Activated CD4-positive, CD25-positive, alpha-beta regulatory T cell (primary cell): Measurements from ENCODE around the gene ITPR2.

Experiments used
- DNase-seq, 4 experiments: peaks; one replicate each; lab custom pipeline; 2025; lab: John Stamatoyannopoulos, UW

Gene ITPR2

DNA sequence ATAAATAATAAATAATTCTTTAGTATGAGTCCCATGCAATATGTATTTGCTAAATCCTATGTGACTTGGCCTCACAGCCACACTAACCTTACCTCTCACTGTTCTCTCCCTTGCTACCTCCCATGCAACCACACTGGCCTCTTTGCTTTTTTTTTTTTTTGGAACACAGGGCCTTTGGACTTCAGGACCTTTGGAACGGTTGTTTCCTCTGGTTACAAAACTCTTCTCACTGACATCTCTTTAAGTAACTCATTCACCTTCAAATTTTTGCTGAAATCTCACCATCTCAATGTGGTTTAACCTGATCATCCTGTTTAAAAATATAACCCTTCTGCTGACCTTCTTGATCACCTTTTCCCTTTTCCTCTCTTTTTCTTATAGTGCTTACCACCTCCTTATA, 443.7 kb downstream of the ITPR2 start:
- DNase-seq = no peak

DNA sequence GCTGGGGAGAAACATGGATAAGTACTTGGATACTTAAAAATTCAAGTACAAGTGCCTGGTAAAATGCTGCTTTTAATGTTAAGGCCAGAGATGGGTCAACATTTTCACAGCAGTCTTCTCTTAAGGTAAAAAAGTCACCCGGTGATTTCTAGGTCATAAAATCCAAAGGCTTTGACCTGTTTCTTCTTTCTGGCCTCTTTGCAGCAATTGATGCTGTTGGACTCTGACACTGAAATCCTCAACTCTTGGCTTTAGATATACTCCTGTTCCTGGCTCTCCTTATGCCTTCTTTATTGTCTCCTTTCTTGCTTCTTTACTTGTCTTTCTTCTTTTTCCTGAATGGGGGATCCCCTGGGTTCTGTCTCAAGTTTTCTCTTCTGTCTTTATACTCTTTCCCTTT, 448.5 kb downstream of the ITPR2 start:
- no peak for DNase-seq

DNA sequence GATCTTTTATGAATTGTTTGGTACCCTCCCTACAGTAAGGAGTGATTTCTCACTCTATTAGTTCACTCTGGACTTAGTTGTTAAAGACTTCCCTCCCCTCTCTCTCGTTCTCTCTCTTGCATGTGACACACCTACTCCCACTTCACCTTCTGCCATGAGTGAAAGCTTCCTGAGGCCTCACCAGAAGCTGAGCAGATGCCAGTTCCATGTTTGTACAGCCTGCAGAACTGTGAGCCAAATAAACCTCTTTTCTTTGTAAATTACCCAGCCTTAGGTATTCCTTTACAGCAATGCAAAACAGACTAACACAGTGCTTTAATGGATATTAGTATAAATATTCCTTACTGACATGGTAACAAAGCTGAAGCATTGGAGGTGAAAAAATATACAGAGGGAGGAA, 450.0 kb downstream of the ITPR2 start:
- no peak for DNase-seq

DNA sequence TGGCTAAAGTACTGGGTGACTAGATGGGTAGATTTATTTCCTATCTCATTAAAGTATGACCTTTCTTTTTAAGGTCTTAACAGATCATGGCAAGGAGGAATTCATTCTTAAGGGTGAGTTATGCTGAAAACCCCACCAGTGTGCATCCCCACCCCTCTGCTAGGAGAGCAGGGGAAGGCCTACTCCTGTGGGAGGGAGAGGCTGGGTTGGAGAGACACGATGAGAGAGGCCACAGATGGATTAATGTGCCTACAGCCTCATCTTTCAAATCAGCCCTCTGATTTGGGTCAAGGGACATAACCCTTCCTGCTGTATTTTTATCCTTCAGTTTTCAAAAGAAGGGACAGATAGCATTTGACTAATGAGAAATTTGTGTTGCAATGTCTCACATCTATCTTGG, 452.1 kb downstream of the ITPR2 start:
- no peak for DNase-seq

DNA sequence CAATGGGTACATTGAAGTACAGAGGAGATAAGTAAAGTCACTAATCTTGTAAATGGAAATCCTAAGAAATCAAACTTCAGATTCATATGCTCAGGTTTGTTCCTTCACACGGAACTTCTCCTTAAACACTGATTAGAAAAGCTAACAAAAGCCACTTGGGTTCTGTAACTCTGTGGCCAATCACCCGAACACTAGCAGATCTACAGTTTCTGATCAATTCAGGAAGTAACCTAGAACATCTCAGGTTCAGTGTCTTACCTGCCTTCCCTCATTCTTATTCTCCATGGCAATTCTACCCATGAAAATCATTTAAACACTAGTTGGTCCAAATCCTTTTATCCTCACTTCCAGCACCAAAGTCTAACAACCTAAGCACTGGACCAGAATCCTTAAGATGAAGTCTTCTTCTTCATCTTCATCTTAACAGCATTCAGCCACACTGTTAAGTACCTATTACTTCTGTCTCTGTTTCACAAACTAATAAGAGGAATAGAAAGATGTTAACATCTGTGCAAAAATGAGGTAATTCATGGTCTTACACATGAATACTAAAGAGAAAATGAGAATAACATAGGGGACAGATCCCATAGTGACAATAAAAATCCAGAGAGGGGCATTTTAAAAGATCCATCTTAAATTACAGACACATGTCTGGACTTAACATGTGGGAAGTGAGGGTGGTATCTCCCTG, 453.1 kb downstream of the ITPR2 start:
- no peak for DNase-seq

DNA sequence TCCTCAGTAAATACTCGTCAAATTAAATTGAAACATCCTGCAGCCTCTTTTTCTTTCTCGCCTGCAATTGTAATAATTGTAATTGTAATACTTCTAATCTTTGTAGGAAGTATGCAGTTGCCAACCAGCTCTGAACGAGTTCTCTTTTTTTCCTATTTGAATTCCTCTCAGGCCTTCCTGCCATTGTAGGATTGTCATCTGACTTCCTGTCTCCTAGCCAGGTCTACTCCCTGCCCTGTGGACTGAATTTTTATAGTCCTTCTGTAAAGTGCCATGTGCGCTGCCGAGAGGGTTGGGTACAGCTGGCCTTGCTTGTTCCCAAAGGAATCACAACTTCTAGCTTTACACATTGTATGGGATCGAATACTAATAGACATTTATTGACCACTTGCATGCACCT, 454.3 kb downstream of the ITPR2 start:
- no peak for DNase-seq

DNA sequence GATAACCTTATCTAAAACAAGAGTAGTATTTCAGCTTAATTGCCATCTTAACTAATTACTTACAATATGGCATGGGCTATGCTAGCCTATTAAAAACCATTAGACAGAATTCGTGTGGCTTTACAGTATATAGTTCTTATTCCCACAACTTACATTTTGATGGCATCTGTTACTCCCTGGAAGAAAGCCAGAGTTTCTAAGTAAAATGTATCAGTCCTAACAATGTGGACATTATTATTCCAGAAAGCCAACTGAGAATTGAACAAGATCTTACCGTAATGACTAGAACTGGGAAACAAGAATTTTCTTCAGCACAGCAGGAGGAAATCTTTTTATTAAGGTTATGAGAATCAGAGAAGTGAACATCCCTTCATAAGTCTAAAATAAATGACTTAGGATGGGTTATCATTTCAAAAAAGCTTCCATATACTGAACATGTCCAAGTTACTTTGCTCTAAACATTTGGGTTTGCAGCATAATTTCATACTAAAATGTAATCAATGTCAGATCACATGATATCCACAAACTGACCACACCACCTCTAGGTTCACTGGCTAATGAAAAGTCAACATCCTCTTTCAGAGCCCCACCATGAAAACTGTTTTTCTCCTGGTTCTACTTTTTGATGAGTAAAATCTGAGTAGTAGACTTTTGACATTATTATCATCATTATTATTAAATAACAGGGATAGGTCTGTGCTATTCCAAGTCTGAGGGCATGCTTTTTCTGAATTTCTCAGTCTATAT, 457.9 kb downstream of the ITPR2 start:
- no peak for DNase-seq

DNA sequence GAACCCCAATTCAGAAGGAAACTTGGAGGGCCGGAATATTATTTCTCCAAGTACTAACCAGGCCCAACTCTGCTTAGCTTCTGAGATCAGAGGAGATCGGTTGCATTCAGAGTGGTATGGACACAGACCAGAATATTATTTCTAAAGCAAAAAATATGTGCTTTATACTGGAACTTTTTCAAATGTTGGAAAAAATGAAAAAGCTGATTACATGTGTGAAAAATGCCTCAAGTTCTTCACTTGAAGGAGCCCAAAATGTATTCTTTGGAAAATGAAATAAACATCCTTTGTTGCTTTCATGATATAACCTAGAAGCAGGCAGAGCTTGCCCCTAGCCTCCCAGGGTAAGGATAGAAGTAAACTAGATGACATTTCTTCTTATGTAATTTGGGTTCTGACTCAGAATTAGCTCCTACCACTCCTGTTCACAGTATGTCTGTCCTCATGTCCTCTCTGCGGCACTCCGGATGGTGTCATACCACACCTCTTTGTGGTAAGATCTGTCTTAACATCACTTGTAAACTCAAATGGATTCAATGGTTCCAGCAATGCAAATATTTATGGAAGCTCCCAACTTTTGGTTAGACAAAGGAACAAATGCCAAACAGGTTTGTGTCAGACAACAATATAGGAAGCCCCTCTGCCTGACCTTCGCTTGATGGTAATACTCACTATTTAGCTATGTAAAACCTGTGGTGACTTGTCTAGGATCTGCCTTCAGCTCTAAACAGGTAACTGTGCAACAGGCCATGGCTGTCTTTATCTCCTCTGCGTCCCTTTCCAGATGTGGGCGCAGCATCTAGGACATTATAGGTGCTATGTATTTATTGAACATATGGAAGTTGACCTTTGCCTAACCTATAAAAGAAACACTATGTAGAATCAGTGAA, 459.1 kb downstream of the ITPR2 start:
- DNase-seq = no peak

DNA sequence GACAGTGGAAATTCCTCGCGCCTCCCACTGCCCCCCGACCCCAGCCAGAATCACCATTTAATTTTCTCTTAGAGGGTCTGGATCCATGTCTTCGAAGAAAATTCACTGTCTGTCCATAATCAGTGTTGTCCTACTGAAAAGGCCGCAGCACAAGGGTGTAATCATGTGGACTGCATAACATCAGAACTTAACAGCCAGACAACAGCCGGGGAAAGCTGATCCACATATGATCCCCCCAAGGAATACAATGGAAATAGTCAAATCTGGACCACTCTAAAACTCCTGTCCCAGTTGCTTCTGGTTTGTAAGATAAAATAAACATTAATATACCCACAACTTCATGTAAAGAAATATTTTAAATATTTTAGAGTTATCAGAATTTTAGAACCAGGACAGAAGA, 460.1 kb downstream of the ITPR2 start:
- no peak for DNase-seq

DNA sequence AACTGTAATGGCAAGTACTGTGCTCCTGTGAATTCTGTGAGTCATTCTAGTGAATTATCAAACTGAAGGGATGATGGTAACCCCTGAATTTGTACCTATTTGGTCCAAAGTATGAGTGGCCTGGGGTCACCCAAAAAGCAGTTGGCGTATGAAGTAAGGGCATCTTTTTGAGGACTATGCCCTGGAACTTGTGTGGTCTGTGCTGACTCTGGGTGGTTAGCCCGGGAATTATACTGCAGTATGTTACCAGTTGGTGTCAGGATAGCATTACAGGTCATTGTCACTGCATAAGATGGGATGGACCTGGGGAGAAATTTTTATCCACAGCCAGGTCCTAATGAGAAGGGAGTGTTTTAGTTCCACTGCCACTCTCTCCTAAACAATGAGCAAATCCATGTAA, 462.9 kb downstream of the ITPR2 start:
- no peak for DNase-seq

DNA sequence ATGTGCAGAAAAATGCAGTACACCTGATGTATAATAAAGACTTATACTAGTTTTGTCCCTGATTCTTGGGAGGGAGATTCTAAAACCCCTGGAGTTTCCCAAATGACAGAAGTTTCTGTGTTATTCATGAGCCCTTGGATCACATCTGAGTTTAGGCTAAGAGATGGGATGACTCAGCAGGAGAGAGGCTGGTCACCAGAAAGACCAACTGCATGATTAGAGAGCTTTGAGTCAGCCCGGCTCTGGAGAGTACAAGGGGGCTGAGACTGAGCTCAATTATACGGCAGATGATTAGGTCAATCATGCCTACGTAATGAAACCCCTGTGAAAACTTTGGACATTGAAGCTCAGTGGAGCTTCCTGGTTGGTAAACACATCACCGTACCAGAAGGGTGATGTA, 463.4 kb downstream of the ITPR2 start:
- DNase-seq = no peak

DNA sequence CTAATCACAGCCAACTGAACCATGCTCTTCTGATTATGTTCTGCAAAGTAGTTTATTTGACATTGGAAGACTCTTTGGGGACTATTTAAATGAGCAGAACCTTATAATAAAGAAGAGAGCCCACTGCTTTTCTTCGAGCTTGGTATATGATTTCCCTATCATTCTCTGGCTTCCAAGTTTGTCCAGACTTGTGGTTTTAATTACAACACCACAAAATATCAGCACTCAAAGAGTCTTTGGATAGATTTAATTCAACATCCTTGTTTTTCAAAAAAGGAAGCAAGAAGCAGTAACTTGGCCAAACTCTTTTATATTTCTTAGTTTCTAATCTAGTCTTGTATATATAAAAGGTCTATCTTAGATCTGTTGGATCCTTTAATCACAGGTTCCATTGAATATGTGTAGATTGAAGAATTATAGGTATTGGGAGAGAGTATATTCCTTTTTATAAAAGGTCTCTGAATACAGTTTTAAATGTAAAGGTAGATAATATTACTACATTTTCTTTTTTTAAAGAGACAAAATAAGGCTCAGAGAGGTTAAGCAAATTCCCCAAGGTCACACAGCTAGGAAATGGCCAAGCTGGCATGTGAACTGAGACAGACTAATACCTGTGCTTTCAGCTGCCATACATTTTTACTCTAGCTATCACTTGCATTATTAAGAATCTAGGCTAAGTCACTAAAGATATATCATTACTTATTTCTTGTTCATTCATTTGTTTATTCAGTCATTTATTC, 464.8 kb downstream of the ITPR2 start:
- DNase-seq = no peak

DNA sequence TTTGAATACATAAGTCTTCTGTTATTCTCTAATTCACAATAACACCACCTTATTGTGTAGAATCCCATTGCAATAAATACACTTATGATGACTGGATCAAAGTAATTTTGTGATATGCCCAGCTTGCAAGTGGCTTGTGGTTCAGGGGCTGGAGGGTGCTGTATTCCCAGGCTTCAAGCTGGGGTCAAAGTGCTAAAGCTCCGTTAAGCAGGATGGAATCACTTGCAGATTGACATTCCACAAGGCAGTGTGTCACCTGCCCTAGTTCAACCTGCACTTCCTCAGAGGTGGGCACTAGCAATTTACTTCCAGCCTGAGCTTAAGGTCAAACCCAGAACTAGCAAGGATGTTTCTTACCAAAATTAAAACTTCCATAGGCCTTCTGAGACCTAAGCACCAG, 471.0 kb downstream of the ITPR2 start:
- DNase-seq = no peak

DNA sequence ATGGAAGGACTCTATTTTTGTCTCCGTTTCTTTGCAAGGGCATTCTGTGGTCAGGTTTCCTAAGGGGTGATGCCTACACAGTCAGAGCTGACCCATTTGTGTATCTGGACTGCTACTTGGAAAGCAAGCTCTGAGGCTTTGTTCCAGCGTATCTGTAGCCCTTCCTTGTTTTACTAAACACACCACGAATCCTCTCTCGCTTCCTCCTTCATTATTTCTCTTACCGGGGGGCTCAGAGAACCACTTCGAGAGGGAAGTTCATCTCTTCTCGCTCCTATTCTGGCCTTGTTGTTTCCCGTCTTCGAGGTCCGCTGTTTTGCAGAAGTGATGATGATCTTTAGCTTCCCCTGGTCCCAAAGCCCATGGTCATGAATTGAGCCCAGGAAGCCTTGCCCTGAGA, 472.9 kb downstream of the ITPR2 start:
- DNase-seq = no peak

DNA sequence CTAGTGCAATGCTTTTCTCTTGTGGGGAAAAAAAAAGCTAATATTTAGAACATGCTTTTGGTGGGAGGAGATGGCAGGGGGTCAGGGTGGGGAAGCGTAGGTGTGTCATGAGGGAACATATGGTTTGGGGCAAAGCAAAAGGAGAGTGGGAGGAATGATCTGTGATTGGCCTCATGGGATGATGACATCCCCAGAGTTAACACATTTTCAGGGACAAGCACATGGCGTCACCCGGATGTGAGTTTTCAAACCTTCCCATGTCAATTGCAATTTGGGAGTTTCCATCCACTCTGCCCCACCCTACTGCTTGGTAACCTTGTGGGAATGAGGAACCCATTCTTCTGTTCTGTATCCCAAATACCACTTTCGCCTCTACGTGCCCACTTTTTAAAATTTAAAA, 473.4 kb downstream of the ITPR2 start:
- DNase-seq = no peak

DNA sequence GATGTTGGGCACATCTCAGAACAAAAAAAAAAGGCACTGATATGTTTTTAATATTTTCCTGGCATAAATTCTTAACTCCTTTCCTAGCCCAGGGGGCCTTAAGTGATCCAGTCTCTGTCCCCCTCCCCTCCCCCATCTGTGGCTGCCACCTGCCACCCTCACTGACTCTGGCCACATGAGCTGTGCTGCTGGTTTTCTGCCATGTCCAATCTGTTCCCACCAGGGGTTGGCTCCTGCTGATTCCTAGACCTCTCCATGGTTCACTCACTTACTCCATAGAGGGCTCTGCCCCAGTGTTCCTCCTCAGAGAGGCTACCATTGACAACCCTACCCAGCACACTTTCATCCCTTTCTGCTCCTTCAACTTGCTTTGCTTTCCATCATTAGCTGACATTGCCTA, 474.3 kb downstream of the ITPR2 start:
- DNase-seq = no peak

DNA sequence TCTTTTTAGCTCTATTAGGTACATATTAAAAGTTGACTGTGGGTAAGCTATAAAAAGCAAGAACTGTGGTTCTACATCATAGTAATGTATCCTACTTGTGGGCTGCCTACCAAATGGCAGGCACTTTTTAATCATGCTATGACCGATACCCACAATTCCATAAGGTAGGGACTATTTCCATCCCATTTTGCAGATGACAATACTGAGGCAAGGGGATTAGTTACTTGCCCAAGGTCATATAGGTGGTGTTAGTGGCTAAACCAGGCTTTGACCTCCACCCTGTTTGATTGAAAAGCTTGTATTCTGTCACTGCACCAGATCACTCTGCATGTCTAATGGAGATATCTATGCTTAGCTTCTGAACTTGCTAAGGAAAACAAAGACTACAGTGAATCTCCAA, 485.7 kb downstream of the ITPR2 start:
- DNase-seq = no peak

DNA sequence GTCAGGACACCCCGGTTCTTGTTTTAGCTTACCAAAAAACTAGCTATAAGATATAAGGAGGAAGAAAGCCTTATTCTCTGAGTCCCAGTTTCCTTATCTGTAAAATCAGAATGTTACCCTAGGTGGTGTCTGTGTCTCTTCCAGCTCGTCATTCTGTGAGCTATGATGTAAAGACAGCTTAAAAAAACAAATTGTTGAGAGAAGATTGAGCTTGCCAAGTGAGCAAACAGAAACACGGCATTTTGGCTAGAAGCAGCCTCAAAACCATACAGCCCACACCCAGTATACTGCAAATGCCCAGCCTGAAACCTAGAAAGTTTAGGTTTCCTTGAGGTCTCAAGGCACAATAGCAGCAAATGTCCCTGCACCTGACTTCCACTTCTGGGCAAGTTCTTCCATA, 486.3 kb downstream of the ITPR2 start:
- no peak for DNase-seq

DNA sequence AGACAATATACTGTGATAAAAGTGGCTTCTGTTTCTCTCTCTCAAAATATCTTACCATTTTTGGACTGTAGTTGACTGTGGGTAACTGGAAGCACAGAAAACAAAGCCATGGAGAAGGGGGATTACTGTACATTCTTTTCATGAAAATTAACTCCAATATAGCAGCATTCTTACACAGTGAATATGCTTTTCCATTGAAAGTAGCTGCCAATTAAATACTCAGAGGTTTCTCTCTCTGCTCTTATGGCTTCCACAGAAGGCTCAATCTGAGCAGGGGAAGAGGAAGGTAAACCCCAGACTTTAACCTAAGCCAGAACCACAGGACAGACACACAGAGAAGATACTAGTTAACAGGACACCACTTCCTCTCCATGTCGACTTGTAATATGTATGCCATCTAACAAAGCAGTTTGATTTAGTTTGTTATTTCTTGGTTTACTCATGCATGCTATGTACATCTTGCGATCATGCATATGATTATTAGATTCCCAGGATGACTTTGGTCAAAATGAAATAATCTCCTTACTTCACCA, 487.5 kb downstream of the ITPR2 start:
- DNase-seq = no peak

DNA sequence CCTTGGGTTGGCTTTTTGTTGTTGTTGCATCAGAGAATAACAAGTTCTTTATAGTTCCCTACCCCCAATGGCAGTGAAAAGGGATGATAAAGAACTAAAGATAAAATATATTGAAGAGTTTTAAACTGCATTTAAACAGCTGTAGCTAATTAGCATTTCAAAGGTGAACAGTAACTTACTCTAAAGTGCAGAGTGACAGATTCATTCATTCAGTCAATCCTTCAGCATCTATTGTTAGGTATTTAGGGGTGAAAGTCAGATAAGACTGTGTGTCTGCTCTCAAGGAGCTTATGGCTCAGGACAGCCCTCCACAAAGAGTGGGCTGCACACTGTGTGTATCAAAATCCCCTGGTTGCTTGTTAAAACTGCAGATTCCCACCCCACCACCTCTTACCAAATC, 491.5 kb downstream of the ITPR2 start:
- no peak for DNase-seq

DNA sequence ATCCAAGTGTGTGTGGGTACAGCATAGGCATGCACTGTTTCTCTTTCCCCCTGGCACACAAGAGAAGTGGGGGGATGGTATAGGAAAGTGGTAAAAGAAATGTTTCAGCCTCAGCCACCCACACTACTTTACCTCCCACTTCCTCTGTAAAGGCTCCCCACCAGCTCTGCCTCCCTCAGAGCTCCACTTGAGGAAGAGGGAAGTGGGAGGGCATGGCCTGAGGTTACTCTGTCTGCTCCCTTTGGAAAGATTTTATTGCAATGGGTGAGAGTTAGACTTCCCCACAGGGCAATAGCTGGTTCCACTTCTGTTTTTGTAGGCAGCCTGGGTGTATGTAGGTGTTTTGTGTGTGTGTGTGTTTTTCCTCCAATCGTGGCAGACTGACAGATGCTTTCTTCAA, 492.3 kb downstream of the ITPR2 start:
- DNase-seq = no peak

DNA sequence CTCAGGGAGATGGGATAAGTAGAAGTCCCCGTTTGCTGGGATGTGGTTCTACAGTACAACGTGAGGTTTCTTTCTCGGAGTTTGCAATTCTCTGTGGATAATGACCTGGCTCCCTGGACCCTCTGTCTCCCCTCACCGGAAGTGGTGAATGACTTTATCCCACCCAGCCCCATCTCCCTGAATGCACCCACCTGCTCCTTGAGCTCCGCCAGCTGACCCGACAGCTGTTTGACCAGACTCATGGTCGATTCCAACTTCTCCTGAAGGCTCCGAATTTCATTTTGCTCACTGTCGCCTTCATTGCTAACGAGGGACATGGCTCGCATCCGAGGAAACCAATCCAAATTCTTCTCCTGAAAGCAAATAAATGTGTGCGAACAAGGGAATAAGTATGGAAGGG, 493.0 kb downstream of the ITPR2 start:
- no peak for DNase-seq
